Central memory CD8-positive, alpha-beta T cell (primary cell): ENCODE measurements around the gene SLC24A3.
A peak's percentile ranks its signal among the peaks of the same experiment; 100 is the strongest.

Source experiments
- ATAC-seq: fragments of 150-1000 bp; cut with Tn5 transposase; replicated peaks from 2 replicates; pipeline ENCODE4 v1.10.0; 2022; ENCODE audit warnings: mild to moderate bottlenecking, moderate FRiP score, moderate number of reproducible peaks; ENCODE audit not compliant: poor library complexity, severe bottlenecking; ENCODE audit errors: extremely low read depth
- DNase-seq, 2 donors: peaks; one replicate each; pipeline ENCODE4 v3.0.0; 2021; ENCODE audit warnings: low spot score in 2 of 2
- H3K27ac Mint-ChIP-seq: one replicate; pipeline ENCODE4 v1.8.0; 2022; ENCODE audit warnings: low read depth, mild to moderate bottlenecking, moderate library complexity, mixed read lengths
- H3K27me3 Mint-ChIP-seq: one replicate; pipeline ENCODE4 v1.8.0; 2022; ENCODE audit warnings: mixed read lengths
- H3K36me3 Mint-ChIP-seq: one replicate; pipeline ENCODE4 v1.8.0; 2022; ENCODE audit warnings: mild to moderate bottlenecking, moderate library complexity, mixed read lengths; ENCODE audit not compliant: insufficient read depth
- H3K4me1 Mint-ChIP-seq: one replicate; pipeline ENCODE4 v1.8.0; 2022; ENCODE audit warnings: mixed read lengths
- H3K4me3 Mint-ChIP-seq: one replicate; pipeline ENCODE4 v1.8.0; 2022; ENCODE audit warnings: mild to moderate bottlenecking, moderate library complexity, mixed read lengths
- H3K9me3 Mint-ChIP-seq: one replicate; pipeline ENCODE4 v1.8.0; 2022; ENCODE audit warnings: mixed read lengths

SLC24A3 gene

DNA sequence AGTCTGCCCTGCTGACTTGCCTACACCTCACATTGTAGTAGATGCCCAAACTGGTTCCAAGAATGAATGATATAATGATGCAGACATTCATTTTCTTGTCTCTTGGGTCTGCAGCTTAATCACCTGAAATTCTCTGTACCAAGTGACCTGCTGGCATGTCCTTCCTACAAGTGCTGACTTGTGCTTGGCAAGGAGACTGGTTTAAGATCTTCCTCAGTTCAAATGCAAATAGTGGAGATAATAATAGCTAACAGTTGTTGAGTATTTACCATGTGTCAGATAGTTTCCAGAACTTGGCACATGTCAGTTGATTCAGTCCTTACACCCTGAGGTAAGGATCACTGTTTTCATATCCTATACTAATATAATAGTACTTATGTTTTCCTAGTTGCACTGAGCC, 223.4 kb downstream of the SLC24A3 start:
- H3K9me3 Mint-ChIP-seq = no peaks in the 10 kb centered on the region

DNA sequence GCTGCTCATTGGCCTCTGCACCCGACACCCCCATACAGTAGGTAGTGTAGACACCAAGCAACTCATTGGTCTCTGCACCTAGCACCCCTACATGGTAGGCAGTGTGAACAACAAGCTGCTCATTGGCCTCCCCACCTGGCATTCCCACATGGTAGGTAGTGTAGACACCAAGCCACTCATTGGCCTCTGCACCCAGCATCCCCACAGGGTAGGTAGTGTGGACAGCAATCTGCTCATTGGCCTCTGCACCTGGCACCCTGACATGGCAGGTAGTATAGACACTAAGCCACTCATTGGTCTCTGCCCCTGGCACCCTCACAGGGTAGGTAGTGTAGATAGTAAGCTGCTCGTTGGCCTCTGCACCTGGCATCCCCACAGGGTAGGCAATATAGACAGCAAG, 226.0 kb downstream of the SLC24A3 start:
- H3K4me1 Mint-ChIP-seq = peaks cover 4% of the 10 kb centered on the region
- H3K27me3 Mint-ChIP-seq = no peaks in the 10 kb centered on the region
- peaks cover 2% of the 10 kb centered on the region for H3K36me3 Mint-ChIP-seq
- ATAC-seq (no peak), DNase-seq (no peak)
- H3K27ac Mint-ChIP-seq = no peak overlapping the region
- peaks cover 1% of the 10 kb centered on the region for H3K9me3 Mint-ChIP-seq
- no peak overlapping the region for H3K4me3 Mint-ChIP-seq

More for the DNA sequence above, 223.4 kb downstream of the SLC24A3 start:
- DNase-seq (no peak), ATAC-seq (no peak)
- H3K36me3 Mint-ChIP-seq = no peaks in the 10 kb centered on the region
- no peak overlapping the region for H3K4me3 Mint-ChIP-seq
- no peaks in the 10 kb centered on the region for H3K4me1 Mint-ChIP-seq
- H3K27me3 Mint-ChIP-seq = no peaks in the 10 kb centered on the region
- no peak overlapping the region for H3K27ac Mint-ChIP-seq

DNA sequence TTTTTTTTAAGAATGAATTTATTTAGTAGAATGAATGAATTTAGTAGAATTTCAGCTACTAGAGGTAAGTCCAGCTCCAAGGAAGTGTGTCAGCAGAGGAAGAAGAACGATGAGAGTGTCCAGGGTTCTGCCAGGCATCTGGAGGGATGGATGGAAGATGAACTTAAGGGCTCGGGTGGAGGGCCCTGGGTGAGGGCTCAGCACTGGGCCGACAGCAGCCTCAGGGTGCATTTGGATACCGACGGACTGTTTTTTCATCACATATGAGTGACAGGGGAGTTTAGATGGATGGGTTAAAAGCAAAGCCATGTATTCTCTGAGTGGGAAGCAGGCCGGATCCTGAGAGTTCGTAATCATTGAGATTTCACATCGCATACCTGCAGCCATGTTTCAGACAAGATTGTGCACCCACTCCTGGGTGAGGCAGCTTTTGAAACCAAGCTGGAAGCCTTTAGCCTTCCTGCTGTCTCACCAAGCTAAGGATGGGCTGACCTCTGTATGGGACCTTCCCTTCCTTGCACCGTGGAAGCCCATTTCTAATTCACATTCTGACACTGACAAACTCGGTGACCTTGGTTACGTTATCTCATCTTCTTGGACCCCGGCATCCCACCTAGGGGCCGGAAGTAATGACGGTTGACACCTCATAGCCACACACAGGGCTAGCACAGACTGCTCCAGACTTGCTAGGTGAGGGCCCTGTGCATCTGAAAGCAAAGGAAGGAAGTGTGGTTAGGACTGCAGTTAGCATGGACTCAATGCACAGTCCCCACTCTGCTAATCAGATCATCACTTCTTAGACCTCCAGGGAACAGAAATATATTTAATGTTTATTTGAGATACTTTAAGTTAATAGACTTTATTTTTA, 228.5 kb downstream of the SLC24A3 start:
- Mint-ChIP-seq H3K4me1 (peaks cover 4% of the 10 kb centered on the region), H3K27me3 (no peaks in the 10 kb centered on the region), H3K27ac (no peak overlapping the region), H3K4me3 (no peak overlapping the region), H3K36me3 (peaks cover 2% of the 10 kb centered on the region), H3K9me3 (peaks cover 16% of the 10 kb centered on the region)
- peak; percentile 56 for ATAC-seq
- DNase-seq = no peak

GRCh38 chr20:19446246-19446645, 233.8 kb downstream of the SLC24A3 start:
- no peak for ATAC-seq
- Mint-ChIP-seq H3K4me3 (no peak overlapping the region), H3K9me3 (peaks cover 16% of the 10 kb centered on the region), H3K4me1 (peaks cover 2% of the 10 kb centered on the region), H3K27ac (no peak overlapping the region), H3K27me3 (no peaks in the 10 kb centered on the region), H3K36me3 (no peaks in the 10 kb centered on the region)
- no peak for DNase-seq

DNA sequence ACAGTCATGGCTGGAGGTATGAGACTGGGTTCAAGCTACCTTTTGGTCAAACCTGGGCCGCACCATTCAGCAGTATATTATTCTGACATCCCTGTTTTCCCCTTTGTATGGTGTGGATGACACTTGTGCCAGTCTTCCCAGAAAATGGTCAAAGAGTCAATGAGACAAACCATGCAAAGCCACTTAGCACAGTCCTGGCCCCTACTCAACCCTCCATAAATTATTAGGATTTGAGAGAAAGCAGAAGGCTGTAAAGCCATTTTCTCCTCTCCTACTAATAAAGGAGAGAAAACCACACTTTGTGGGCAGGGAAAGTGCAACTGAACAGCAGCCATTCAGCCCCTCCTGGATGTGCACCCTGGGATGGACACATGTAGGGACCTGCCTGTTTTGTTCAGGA, 236.2 kb downstream of the SLC24A3 start:
- Mint-ChIP-seq H3K4me1 (peaks cover 10% of the 10 kb centered on the region), H3K9me3 (peaks cover 13% of the 10 kb centered on the region), H3K27me3 (no peaks in the 10 kb centered on the region), H3K4me3 (no peak overlapping the region), H3K36me3 (no peaks in the 10 kb centered on the region), H3K27ac (no peak overlapping the region)
- ATAC-seq (no peak), DNase-seq (no peak)

DNA sequence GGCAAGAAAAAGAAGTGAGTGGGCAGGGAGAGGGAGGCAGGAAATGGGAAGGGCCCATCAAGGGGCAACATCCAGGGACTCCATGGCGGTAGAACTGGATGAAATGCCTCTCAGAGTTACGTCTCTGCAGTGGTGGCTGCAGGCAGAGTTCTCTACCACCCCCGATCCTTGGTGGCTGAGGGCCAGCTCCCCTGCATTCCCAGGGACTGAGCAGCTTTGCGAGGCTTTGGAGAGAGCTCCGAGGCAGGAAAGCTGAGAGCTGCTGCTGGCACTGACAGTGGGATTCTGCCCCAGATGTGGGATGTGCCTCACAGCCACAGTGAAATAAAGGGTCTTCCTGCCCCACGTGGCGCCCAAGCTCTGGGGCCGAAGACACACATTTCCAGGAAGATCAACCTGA, 236.6 kb downstream of the SLC24A3 start:
- no peak overlapping the region for H3K27ac Mint-ChIP-seq
- H3K9me3 Mint-ChIP-seq = peaks cover 11% of the 10 kb centered on the region
- no peak overlapping the region for H3K4me3 Mint-ChIP-seq
- no peaks in the 10 kb centered on the region for H3K36me3 Mint-ChIP-seq
- no peaks in the 10 kb centered on the region for H3K27me3 Mint-ChIP-seq
- peaks cover 10% of the 10 kb centered on the region for H3K4me1 Mint-ChIP-seq
- no peak for ATAC-seq
- DNase-seq = no peak

- Mint-ChIP-seq H3K27ac (no peak overlapping the region), H3K4me1 (peaks cover 10% of the 10 kb centered on the region), H3K36me3 (no peaks in the 10 kb centered on the region), H3K27me3 (no peaks in the 10 kb centered on the region), H3K4me3 (peak overlapping the region; percentile 24), H3K9me3 (peaks cover 4% of the 10 kb centered on the region)
- ATAC-seq = no peak
- no peak for DNase-seq
Measured at GRCh38 chr20:19451231-19451922, 238.9 kb downstream of the SLC24A3 start.

GRCh38 chr20:19451923-19452295, 239.5 kb downstream of the SLC24A3 start:
- Mint-ChIP-seq H3K36me3 (no peaks in the 10 kb centered on the region), H3K4me1 (peaks cover 10% of the 10 kb centered on the region), H3K27ac (peak overlapping the region; percentile 4), H3K27me3 (no peaks in the 10 kb centered on the region), H3K9me3 (peaks cover 4% of the 10 kb centered on the region), H3K4me3 (peak overlapping the region; percentile 24)
- DNase-seq (no peak), ATAC-seq (no peak)

- Mint-ChIP-seq H3K27ac (no peak overlapping the region), H3K27me3 (no peaks in the 10 kb centered on the region), H3K4me1 (peaks cover 10% of the 10 kb centered on the region), H3K9me3 (peaks cover 4% of the 10 kb centered on the region), H3K36me3 (no peaks in the 10 kb centered on the region), H3K4me3 (no peak overlapping the region)
- DNase-seq (no peak), ATAC-seq (no peak)
Measured at GRCh38 chr20:19453410-19453809, 241.0 kb downstream of the SLC24A3 start.

- ATAC-seq = no peak
- Mint-ChIP-seq H3K27ac (no peak overlapping the region), H3K36me3 (no peaks in the 10 kb centered on the region), H3K27me3 (no peaks in the 10 kb centered on the region), H3K4me3 (no peak overlapping the region), H3K4me1 (peaks cover 10% of the 10 kb centered on the region), H3K9me3 (peaks cover 4% of the 10 kb centered on the region)
- no peak for DNase-seq
Measured at GRCh38 chr20:19453862-19454261, 241.4 kb downstream of the SLC24A3 start.

- H3K36me3 Mint-ChIP-seq = no peaks in the 10 kb centered on the region
- H3K4me3 Mint-ChIP-seq = no peak overlapping the region
- peaks cover 4% of the 10 kb centered on the region for H3K4me1 Mint-ChIP-seq
- no peaks in the 10 kb centered on the region for H3K27me3 Mint-ChIP-seq
- ATAC-seq (no peak), DNase-seq (no peak)
- H3K27ac Mint-ChIP-seq = no peak overlapping the region
- peaks cover 4% of the 10 kb centered on the region for H3K9me3 Mint-ChIP-seq
Measured at GRCh38 chr20:19456595-19457395, 244.4 kb downstream of the SLC24A3 start.

DNA sequence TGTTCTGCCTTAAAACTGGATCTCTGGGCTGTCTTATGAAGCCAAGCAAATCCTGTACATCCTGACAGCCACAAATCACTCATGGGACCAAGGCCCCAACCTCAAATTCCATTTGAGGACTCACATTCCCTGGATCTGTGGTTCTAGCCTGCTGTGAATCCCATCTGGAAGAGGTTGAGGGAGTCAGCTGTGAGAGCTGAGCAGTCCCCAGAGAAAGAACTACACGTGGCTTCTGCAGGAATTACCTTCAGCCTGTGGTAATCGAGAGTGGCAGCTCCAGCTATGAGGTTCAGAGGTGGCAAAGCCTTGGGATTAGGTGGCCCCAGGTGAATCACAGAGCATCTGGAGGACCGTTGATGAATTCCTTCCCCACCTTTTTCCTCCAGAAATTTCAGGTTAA, 245.2 kb downstream of the SLC24A3 start:
- no peak overlapping the region for H3K4me3 Mint-ChIP-seq
- no peaks in the 10 kb centered on the region for H3K4me1 Mint-ChIP-seq
- no peak overlapping the region for H3K27ac Mint-ChIP-seq

More for the DNA sequence above, 245.2 kb downstream of the SLC24A3 start:
- Mint-ChIP-seq H3K9me3 (peaks cover 4% of the 10 kb centered on the region), H3K27me3 (no peaks in the 10 kb centered on the region), H3K36me3 (no peaks in the 10 kb centered on the region)
- no peak for ATAC-seq
- DNase-seq = no peak
